Mesendoderm (in vitro differentiated cells): ENCODE measurements around the gene RPRM.
"Not testable (repeated sequence)": the region's sequence is repeated elsewhere in the genome, so short reads cannot be mapped to it uniquely, and the experiment has no call there.

ENCODE experiments used
- DNase-seq: peaks from one replicate; pipeline ENCODE4 v3.0.0; 2013
- H2AK5ac ChIP-seq: 2 replicates; pipeline ENCODE4 v1.6.1; 2013; ENCODE audit warnings: low read length, inconsistent platforms
- H2BK120ac ChIP-seq: 2 replicates; pipeline ENCODE4 v1.6.1; 2013; ENCODE audit warnings: low read depth, mild to moderate bottlenecking, low read length, moderate library complexity, mixed read lengths
- H2BK15ac ChIP-seq: replicated peaks from 2 replicates; pipeline ENCODE4 v1.6.1; 2013; ENCODE audit warnings: low read depth, mild to moderate bottlenecking, moderate library complexity
- H2BK5ac ChIP-seq: 2 replicates; pipeline ENCODE4 v1.6.1; 2013; ENCODE audit warnings: low read length, inconsistent platforms
- H3K18ac ChIP-seq: 2 replicates; pipeline ENCODE4 v1.6.1; 2013; ENCODE audit warnings: mild to moderate bottlenecking, low read length, mixed read lengths
- H3K23ac ChIP-seq: one replicate; pipeline ENCODE4 v1.6.1; 2013; ENCODE audit warnings: low read length
- H3K27ac ChIP-seq: 2 replicates; pipeline ENCODE4 v1.5.1; 2013; ENCODE audit warnings: low read depth, mild to moderate bottlenecking, inconsistent platforms, low read length, moderate library complexity
- H3K27me3 ChIP-seq: 2 replicates; pipeline ENCODE4 v1.6.1; 2013; ENCODE audit warnings: low read length, control low read depth, mild to moderate bottlenecking, inconsistent platforms; ENCODE audit not compliant: insufficient read depth, poor library complexity
- H3K36me3 ChIP-seq: 2 replicates; pipeline ENCODE4 v1.6.1; 2013; ENCODE audit warnings: low read length, inconsistent platforms; ENCODE audit not compliant: control insufficient read depth, insufficient read depth
- H3K4ac ChIP-seq: one replicate; pipeline ENCODE4 v1.6.1; 2013; ENCODE audit warnings: low read depth, mild to moderate bottlenecking, low read length, moderate library complexity
- H3K4me1 ChIP-seq: 2 replicates; pipeline ENCODE4 v1.6.1; 2013; ENCODE audit warnings: low read depth, low read length, inconsistent platforms; ENCODE audit not compliant: control insufficient read depth
- H3K4me2 ChIP-seq: 2 replicates; pipeline ENCODE4 v1.6.1; 2013; ENCODE audit warnings: low read length
- H3K4me3 ChIP-seq: 2 replicates; pipeline ENCODE4 v1.5.1; 2013; ENCODE audit warnings: mild to moderate bottlenecking, low read length
- H3K56ac ChIP-seq: one replicate; pipeline ENCODE4 v1.6.1; 2013; ENCODE audit warnings: low read length
- H3K79me1 ChIP-seq: 2 replicates; pipeline ENCODE4 v1.6.1; 2013; ENCODE audit warnings: low read length, inconsistent platforms
- H3K79me2 ChIP-seq: 2 replicates; pipeline ENCODE4 v1.6.1; 2013; ENCODE audit warnings: mild to moderate bottlenecking, low read length; ENCODE audit not compliant: control insufficient read depth, insufficient read depth
- H3K9ac ChIP-seq: 2 replicates; pipeline ENCODE4 v1.6.1; 2013; ENCODE audit warnings: low read length, inconsistent platforms
- H4K5ac ChIP-seq: one replicate; pipeline ENCODE4 v1.6.1; 2013; ENCODE audit warnings: low read length
- H4K8ac ChIP-seq: one replicate; pipeline ENCODE4 v1.6.1; 2013; ENCODE audit warnings: low read depth, mild to moderate bottlenecking, control low read depth, low read length, moderate library complexity
- WGBS: extraction: QIAGEN DNeasy Blood & Tissue Kit; methylation state at CpG from one replicate; pipeline ENCODE4 v1.1.7; 2013; ENCODE audit warnings: low lambda C conversion rate, missing lambda C conversion rate; ENCODE audit not compliant: insufficient coverage; ENCODE audit errors: extremely low coverage; 5-methylcytosine and 5-hydroxymethylcytosine counted together

The RPRM gene

DNA sequence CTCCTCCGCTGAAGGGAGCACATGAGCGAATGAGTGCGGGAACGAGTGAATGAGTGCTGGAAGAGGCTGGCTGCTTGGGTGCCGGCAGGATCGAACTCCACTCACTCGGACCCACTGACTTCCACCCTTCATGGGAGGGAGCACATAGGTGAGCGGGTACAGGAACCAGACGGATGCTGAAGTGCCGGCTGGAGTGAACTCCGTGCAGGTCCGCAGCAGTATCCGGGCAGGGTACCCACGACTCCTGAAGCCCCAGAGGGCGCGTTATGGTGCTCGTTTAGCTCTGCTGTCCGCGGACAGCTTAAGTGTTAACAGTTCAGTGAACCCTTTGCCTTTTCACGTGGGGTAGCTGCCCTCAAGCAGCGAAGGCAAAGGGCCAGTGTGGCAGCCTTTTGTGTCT lies 23.2 kb downstream of the RPRM start:
- no peaks in the 10 kb centered on the region for H3K4me1 ChIP-seq
- H3K27ac ChIP-seq: no peak overlapping the region
- no peak overlapping the region for H3K9ac ChIP-seq
- H3K4me3 ChIP-seq: no peak overlapping the region
- WGBS: no CpG with 5 or more reads among the region's 21 CpGs
- H4K8ac ChIP-seq: no peak overlapping the region
- H2BK5ac ChIP-seq: no peak overlapping the region
- H3K18ac ChIP-seq: no peak overlapping the region
- no peak overlapping the region for H2BK120ac ChIP-seq
- H3K79me2 ChIP-seq: no peaks in the 10 kb centered on the region
- DNase-seq: no peak
- H3K36me3 ChIP-seq: no peaks in the 10 kb centered on the region
- H4K5ac ChIP-seq: no peak overlapping the region
- H2AK5ac ChIP-seq: no peak overlapping the region
- H3K79me1 ChIP-seq: no peaks in the 10 kb centered on the region
- H3K4ac ChIP-seq: no peak overlapping the region
- no peak overlapping the region for H3K4me2 ChIP-seq
- H2BK15ac ChIP-seq: no peak overlapping the region
- H3K56ac ChIP-seq: no peak overlapping the region
- no peaks in the 10 kb centered on the region for H3K27me3 ChIP-seq
- H3K23ac ChIP-seq: peak overlapping the region; percentile 56

DNA sequence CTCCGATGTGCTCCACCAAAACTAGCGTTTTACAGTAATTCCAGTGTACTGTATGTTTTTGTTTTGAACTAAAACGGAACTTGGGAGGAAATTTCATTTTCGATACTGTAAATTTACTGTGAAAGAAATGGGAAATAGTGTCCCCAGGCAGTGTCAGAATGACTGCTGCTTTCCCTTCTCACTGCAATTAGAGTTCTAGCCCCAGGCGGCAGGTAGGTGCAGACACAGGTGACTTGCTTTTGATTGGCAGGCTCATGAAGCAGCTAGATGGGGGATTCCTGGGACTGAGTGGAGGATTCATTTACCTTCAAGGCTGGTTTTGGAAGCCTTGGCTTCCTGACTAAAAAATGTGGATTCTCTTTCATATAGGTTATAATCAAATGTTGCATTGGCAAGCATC lies 27.0 kb downstream of the RPRM start:
- no peak overlapping the region for H3K23ac ChIP-seq
- no peak overlapping the region for H3K9ac ChIP-seq
- H4K5ac ChIP-seq: no peak overlapping the region
- no peaks in the 10 kb centered on the region for H3K4me1 ChIP-seq
- no CpG with 5 or more reads among the region's 5 CpGs for WGBS
- H3K27ac ChIP-seq: no peak overlapping the region
- H3K79me1 ChIP-seq: no peaks in the 10 kb centered on the region
- no peak overlapping the region for H3K4me3 ChIP-seq
- no peaks in the 10 kb centered on the region for H3K79me2 ChIP-seq
- no peak for DNase-seq
- no peak overlapping the region for H2BK120ac ChIP-seq
- H3K56ac ChIP-seq: no peak overlapping the region
- H2BK15ac ChIP-seq: no peak overlapping the region
- no peak overlapping the region for H4K8ac ChIP-seq
- no peaks in the 10 kb centered on the region for H3K36me3 ChIP-seq
- H2AK5ac ChIP-seq: no peak overlapping the region
- H3K4ac ChIP-seq: no peak overlapping the region
- H3K18ac ChIP-seq: no peak overlapping the region
- H2BK5ac ChIP-seq: no peak overlapping the region
- H3K27me3 ChIP-seq: no peaks in the 10 kb centered on the region
- H3K4me2 ChIP-seq: no peak overlapping the region

GRCh38 chr2:153443106-153443505 lies 35.5 kb downstream of the RPRM start:
- no peak overlapping the region for H4K8ac ChIP-seq
- no peaks in the 10 kb centered on the region for H3K36me3 ChIP-seq
- H3K4me3 ChIP-seq: no peak overlapping the region
- no peak for DNase-seq
- H2AK5ac ChIP-seq: no peak overlapping the region
- no peak overlapping the region for H3K4ac ChIP-seq
- no CpG with 5 or more reads among the region's 4 CpGs for WGBS
- no peak overlapping the region for H3K56ac ChIP-seq
- no peak overlapping the region for H3K9ac ChIP-seq
- H2BK5ac ChIP-seq: no peak overlapping the region
- no peaks in the 10 kb centered on the region for H3K79me2 ChIP-seq
- H2BK120ac ChIP-seq: no peak overlapping the region
- no peak overlapping the region for H4K5ac ChIP-seq
- no peak overlapping the region for H3K27ac ChIP-seq
- H3K18ac ChIP-seq: no peak overlapping the region
- H3K79me1 ChIP-seq: no peaks in the 10 kb centered on the region
- no peak overlapping the region for H3K4me2 ChIP-seq
- no peak overlapping the region for H3K23ac ChIP-seq
- H3K27me3 ChIP-seq: no peaks in the 10 kb centered on the region
- H2BK15ac ChIP-seq: no peak overlapping the region
- no peaks in the 10 kb centered on the region for H3K4me1 ChIP-seq

DNA sequence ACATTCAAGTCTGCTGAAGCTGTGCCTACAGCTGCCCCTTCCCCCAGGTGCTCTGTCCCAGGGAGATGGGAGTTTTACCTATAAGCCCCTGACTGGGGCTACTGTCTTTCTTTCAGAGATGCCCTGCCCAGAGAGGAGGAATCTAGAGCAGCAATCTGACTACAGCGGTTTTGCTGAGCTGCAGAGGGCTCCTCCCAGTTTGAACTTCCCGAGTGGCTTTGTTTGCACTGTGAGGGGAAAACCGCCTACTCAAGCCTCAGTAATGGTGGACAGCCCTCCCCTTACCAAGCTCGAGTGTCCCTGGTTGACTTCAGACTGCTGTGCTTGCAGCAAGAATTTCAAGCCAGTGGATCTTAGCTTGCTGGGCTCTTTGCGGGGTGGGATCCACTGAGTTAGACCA lies 35.9 kb downstream of the RPRM start:
- H2BK120ac ChIP-seq, H3K56ac ChIP-seq, H3K79me1 ChIP-seq, H2BK15ac ChIP-seq, H3K36me3 ChIP-seq, H2BK5ac ChIP-seq, H3K4me3 ChIP-seq, H3K9ac ChIP-seq, H3K27ac ChIP-seq, H3K4me2 ChIP-seq, H4K5ac ChIP-seq, H3K23ac ChIP-seq, H3K18ac ChIP-seq, H3K79me2 ChIP-seq, H2AK5ac ChIP-seq, H3K4me1 ChIP-seq, H3K27me3 ChIP-seq, H4K8ac ChIP-seq, H3K4ac ChIP-seq, DNase-seq: not testable (repeated sequence)
- WGBS: no CpG with 5 or more reads among the region's 5 CpGs

DNA sequence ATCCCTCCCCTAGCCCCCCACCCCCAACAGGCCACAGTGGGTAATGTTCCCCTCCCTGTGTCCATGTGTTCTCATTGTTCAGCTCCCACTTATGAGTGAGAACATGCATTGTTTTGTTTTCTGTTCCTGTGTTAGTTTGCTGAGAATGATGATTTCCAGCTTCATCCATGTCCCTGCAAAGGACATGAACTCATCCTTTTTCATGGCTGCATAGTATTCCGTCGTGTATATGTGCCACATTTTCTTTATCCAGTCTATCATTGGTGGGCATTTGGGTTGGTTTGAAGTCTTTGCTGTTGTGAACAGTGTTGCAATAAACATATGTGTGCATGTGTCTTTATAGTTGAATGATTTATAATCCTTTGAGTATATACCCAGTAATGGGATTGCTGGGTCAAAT lies 38.5 kb downstream of the RPRM start:
- H2BK5ac ChIP-seq, H3K36me3 ChIP-seq, H2AK5ac ChIP-seq, H3K23ac ChIP-seq, H3K18ac ChIP-seq, DNase-seq, H2BK120ac ChIP-seq, H3K79me1 ChIP-seq, H2BK15ac ChIP-seq, H3K4me1 ChIP-seq, H4K8ac ChIP-seq, H4K5ac ChIP-seq, H3K4ac ChIP-seq, H3K9ac ChIP-seq, H3K56ac ChIP-seq, H3K4me2 ChIP-seq, H3K79me2 ChIP-seq, H3K27ac ChIP-seq, H3K27me3 ChIP-seq, H3K4me3 ChIP-seq: not testable (repeated sequence)
- no CpG with 5 or more reads among the region's 2 CpGs for WGBS

DNA sequence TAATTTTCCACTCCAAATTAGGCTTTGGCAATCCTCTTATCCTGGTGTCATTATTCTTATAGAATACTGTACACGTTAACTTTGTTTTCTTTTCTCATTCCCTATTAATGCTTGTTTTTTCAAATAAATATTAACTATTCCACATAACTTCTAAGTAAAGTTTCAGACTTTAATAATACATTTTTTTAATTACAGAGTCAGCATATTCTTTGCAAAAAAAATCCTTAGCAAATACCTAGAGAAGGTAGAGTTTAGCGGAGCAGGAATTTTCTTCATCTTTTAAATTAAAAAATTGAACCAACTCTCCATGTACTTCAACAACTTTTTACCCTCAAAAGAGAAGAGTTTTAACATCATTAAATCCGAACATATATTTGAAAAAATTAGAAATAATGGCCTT lies 45.2 kb downstream of the RPRM start:
- H2BK120ac ChIP-seq: no peak overlapping the region
- H3K4me2 ChIP-seq: no peak overlapping the region
- no peaks in the 10 kb centered on the region for H3K79me2 ChIP-seq
- no peak overlapping the region for H3K4me3 ChIP-seq
- H3K36me3 ChIP-seq: no peaks in the 10 kb centered on the region
- no peak overlapping the region for H3K9ac ChIP-seq
- H3K27me3 ChIP-seq: no peaks in the 10 kb centered on the region
- no peak overlapping the region for H2BK15ac ChIP-seq
- DNase-seq: no peak
- no peak overlapping the region for H3K18ac ChIP-seq
- no peak overlapping the region for H2AK5ac ChIP-seq
- H3K4ac ChIP-seq: no peak overlapping the region
- no peak overlapping the region for H4K5ac ChIP-seq
- H3K23ac ChIP-seq: no peak overlapping the region
- H3K4me1 ChIP-seq: no peaks in the 10 kb centered on the region
- WGBS: 100% methylated on average over 1 of the region's 3 CpGs
- no peak overlapping the region for H4K8ac ChIP-seq
- H3K27ac ChIP-seq: no peak overlapping the region
- H2BK5ac ChIP-seq: no peak overlapping the region
- H3K56ac ChIP-seq: no peak overlapping the region
- no peaks in the 10 kb centered on the region for H3K79me1 ChIP-seq
